SK-N-SH (cell line): ENCODE data around the gene RFX3. TPM values are rescaled to one million over a fixed set of nuclear protein-coding genes. Genes with fewer than 3 reads are reported as not detected.

Source experiments
- CTCF ChIA-PET: fragments of 300-600, 350-600 bp; formaldehyde crosslinking; extraction: SDS; loops from one replicate; lab custom pipeline; 2021; lab: Yijun Ruan, JAX
- POLR2A ChIA-PET: fragments of 350-600 bp; sonication (Branson Sonifier 250); formaldehyde crosslinking; extraction: SDS; loops from one replicate; lab custom pipeline; 2020; ENCODE audit warnings: antibody characterized with exemption, inconsistent platforms; lab: Yijun Ruan, JAX
- DNase-seq: peaks from one replicate; pipeline ENCODE4 v3.0.0; 2012
- H2AFZ ChIP-seq: fragments of 200-600 bp; sonication (generic); 2 replicates; pipeline ENCODE4 v1.8.1; 2016; ENCODE audit warnings: antibody characterized with exemption, mild to moderate bottlenecking, low read depth
- H3F3A ChIP-seq: fragments of 200-600 bp; sonication (generic); replicated peaks from 2 replicates; pipeline ENCODE3; 2016; ENCODE audit warnings: antibody characterized with exemption, mild to moderate bottlenecking; ENCODE audit not compliant: insufficient read depth
- H3K27ac ChIP-seq, 2 experiments: fragments of 200-500 bp in 1 of 2; fragments of 200-600 bp in 1 of 2; sonication (Bioruptor generic) in 1 of 2; sonication (generic), shearing (Covaris generic) in 1 of 2; 2 replicates each; pipeline versions ENCODE4 v1.5.1 to v1.6.1; 2014 to 2016; ENCODE audit warnings: low read depth in 2 of 2, inconsistent platforms in 1 of 2, low read length in 1 of 2, mild to moderate bottlenecking in 1 of 2, mixed read lengths in 1 of 2
- H3K27me3 ChIP-seq: fragments of 200-600 bp; sonication (generic), shearing (Covaris generic); 2 replicates; pipeline ENCODE4 v1.6.1; 2016; ENCODE audit warnings: mixed run types; ENCODE audit not compliant: insufficient read depth
- H3K36me3 ChIP-seq, 2 experiments: fragments of 200-500 bp in 1 of 2; fragments of 200-600 bp in 1 of 2; sonication (Bioruptor generic) in 1 of 2; sonication (generic) in 1 of 2; replicated peaks in 1 of 2; 2 replicates each; pipeline versions ENCODE3 to v1.5.1; 2014 to 2016; ENCODE audit warnings: low read length in 1 of 2, mild to moderate bottlenecking in 1 of 2; ENCODE audit not compliant: insufficient read depth in 2 of 2, control insufficient read depth in 1 of 2
- H3K4me1 ChIP-seq, 2 experiments: fragments of 200-500 bp in 1 of 2; fragments of 200-600 bp in 1 of 2; sonication (Bioruptor generic) in 1 of 2; sonication (generic), shearing (Covaris generic) in 1 of 2; 2 replicates each; pipeline versions ENCODE4 v1.5.1 to v1.6.1; 2014 to 2016; ENCODE audit warnings: low read depth in 1 of 2, low read length in 1 of 2, mixed run types in 1 of 2; ENCODE audit not compliant: insufficient read depth in 2 of 2, control insufficient read depth in 1 of 2
- H3K4me2 ChIP-seq: fragments of 200-600 bp; sonication (generic), shearing (Covaris generic); 2 replicates; pipeline ENCODE4 v1.6.1; 2017; ENCODE audit warnings: mixed run types
- H3K4me3 ChIP-seq, 2 experiments: fragments of 200-500 bp in 1 of 2; fragments of 200-600 bp in 1 of 2; sonication (Bioruptor generic) in 1 of 2; sonication (generic), shearing (Covaris generic) in 1 of 2; 2 replicates each; pipeline versions ENCODE4 v1.5.1 to v1.8.1; 2014 to 2016; ENCODE audit warnings: low read depth in 2 of 2, inconsistent platforms in 1 of 2, low read length in 1 of 2, mild to moderate bottlenecking in 1 of 2, mixed read lengths in 1 of 2, moderate library complexity in 1 of 2
- H3K79me2 ChIP-seq: fragments of 200-600 bp; sonication (generic); 2 replicates; pipeline ENCODE4 v1.8.1; 2017; ENCODE audit warnings: mild to moderate bottlenecking; ENCODE audit not compliant: insufficient read depth
- H3K9ac ChIP-seq: fragments of 200-600 bp; sonication (generic); 2 replicates; pipeline ENCODE4 v1.6.1; 2017; ENCODE audit warnings: mixed run types
- H3K9me2 ChIP-seq: fragments of 200-600 bp; sonication (generic); 2 replicates; pipeline ENCODE4 v1.6.1; 2017; ENCODE audit warnings: mixed run types
- H3K9me3 ChIP-seq: fragments of 200-600 bp; sonication (generic); 2 replicates; pipeline ENCODE4 v1.6.1; 2017; ENCODE audit warnings: mixed run types, mild to moderate bottlenecking, moderate library complexity
- H4K20me1 ChIP-seq: fragments of 200-600 bp; sonication (generic); 2 replicates; pipeline ENCODE4 v1.6.1; 2017; ENCODE audit warnings: mild to moderate bottlenecking, mixed run types; ENCODE audit not compliant: insufficient read depth
- CTCF ChIP-seq: fragments of 200-600 bp; sonication (generic); IDR thresholded peaks from 2 replicates; pipeline ENCODE4 v1.6.1; 2017; ENCODE audit warnings: antibody characterized with exemption, mild to moderate bottlenecking, moderate library complexity
- FOSL2 ChIP-seq: IDR thresholded peaks from 2 replicates; pipeline ENCODE4 v1.4.0; 2012; ENCODE audit warnings: low read depth, mild to moderate bottlenecking, moderate library complexity, borderline replicate concordance
- GABPA ChIP-seq: IDR thresholded peaks from 2 replicates; pipeline ENCODE4 v1.4.0; 2012; ENCODE audit warnings: low read depth, mild to moderate bottlenecking
- GATA2 ChIP-seq: sonication (generic); formaldehyde crosslinking; IDR thresholded peaks from 2 replicates; pipeline ENCODE4 v1.5.0; 2020; ENCODE audit warnings: mild to moderate bottlenecking, missing genetic modification reagents
- MEF2A ChIP-seq: IDR thresholded peaks from 2 replicates; pipeline ENCODE4 v1.4.0; 2012; ENCODE audit warnings: low read depth, borderline replicate concordance
- NFIC ChIP-seq: IDR thresholded peaks from 2 replicates; pipeline ENCODE4 v1.4.0; 2012; ENCODE audit warnings: borderline replicate concordance
- NRF1 ChIP-seq: IDR thresholded peaks from 2 replicates; pipeline ENCODE4 v1.6.1; 2012; ENCODE audit warnings: low read depth, mild to moderate bottlenecking, low read length
- SIN3A ChIP-seq: IDR thresholded peaks from 2 replicates; pipeline ENCODE4 v1.6.1; 2012; ENCODE audit warnings: low read depth, mild to moderate bottlenecking, low read length, moderate library complexity, borderline replicate concordance
- SMC3 ChIP-seq: IDR thresholded peaks from 2 replicates; pipeline ENCODE4 v1.6.1; 2012; ENCODE audit warnings: low read depth, low read length, improper control_type of control experiment
- TCF12 ChIP-seq: IDR thresholded peaks from 2 replicates; pipeline ENCODE4 v1.4.0; 2012
- TEAD4 ChIP-seq: IDR thresholded peaks from 2 replicates; pipeline ENCODE4 v1.4.0; 2012; ENCODE audit warnings: mild to moderate bottlenecking, borderline replicate concordance; ENCODE audit not compliant: insufficient read depth
- USF1 ChIP-seq: IDR thresholded peaks from 2 replicates; pipeline ENCODE4 v1.4.0; 2012; ENCODE audit warnings: low read depth, borderline replicate concordance
- USF2 ChIP-seq: fragments of 150-350 bp; IDR thresholded peaks from 2 replicates; pipeline ENCODE4 v1.6.1; 2017; ENCODE audit warnings: antibody characterized with exemption, low read length, low read depth, borderline replicate concordance
- YY1 ChIP-seq: IDR thresholded peaks from 2 replicates; pipeline ENCODE4 v1.4.0; 2012; ENCODE audit warnings: low read depth, mild to moderate bottlenecking
- ZBTB33 ChIP-seq: IDR thresholded peaks from 2 replicates; pipeline ENCODE4 v1.4.0; 2012; ENCODE audit warnings: low read depth, borderline replicate concordance
- WGBS: methylation state at CpG from one replicate; pipeline ENCODE4 v1.1.6; 2017; ENCODE audit warnings: low lambda C conversion rate; 5-methylcytosine and 5-hydroxymethylcytosine counted together
- polyA plus RNA-seq, 3 experiments: library from polyadenylated mRNA; depleted of rRNA; stranded (reverse); fragments of >200 nt; gene quantifications; 2 replicates each; pipeline ENCODE4 v1.2.3, GENCODE V29; 2012

RFX3 gene
- polyA plus RNA-seq, 1 of the 3 experiments (the other 2 are of a cell fraction), result 1.7 TPM

- H3K4me2 ChIP-seq, result no peak overlapping the region
- CTCF ChIA-PET, result interaction anchor here (1.3 kb wide), 2 partner anchors 9 to 18 kb away, joined by 3 to 4 read pairs; no protein-coding TSS in a partner anchor
- no peaks in the 10 kb centered on the region for H3K79me2 ChIP-seq
- H3K27me3 ChIP-seq, result no peaks in the 10 kb centered on the region
- DNase-seq, result no peak
- H3K4me1 ChIP-seq, result no peaks in the 10 kb centered on the region; a peak in 1 of 4 replicates
- H3K27ac ChIP-seq, result no peak overlapping the region
- TF ChIP-seq ZBTB33, result no peak
- TF ChIP-seq YY1, result no peak
- TF ChIP-seq GABPA, result no peak
- peak; percentile 26 for TF ChIP-seq TCF12
- no peak for TF ChIP-seq SMC3
- no peak for TF ChIP-seq GATA2 (CRISPR knock-in tag)
- TF ChIP-seq FOSL2, result peak; percentile 4; the same call in 1 of the 2 replicates
- TF ChIP-seq USF1, result peak; percentile 36; the same call in 1 of the 2 replicates
- TF ChIP-seq CTCF, result no peak
- H3F3A ChIP-seq, result no peaks in the 10 kb centered on the region
- no peaks in the 10 kb centered on the region for H3K9me2 ChIP-seq
- no peak overlapping the region for H3K9ac ChIP-seq
- no peak overlapping the region for H3K4me3 ChIP-seq
- H4K20me1 ChIP-seq, result no peaks in the 10 kb centered on the region
- POLR2A ChIA-PET, result no interaction called here
- H2AFZ ChIP-seq, result 0 out of 2 replicates have a peak overlapping the region, but pooled peaks have one; percentile 17
- 68% methylated on average over 4 of the region's 4 CpGs for WGBS
- no peaks in the 10 kb centered on the region for H3K9me3 ChIP-seq
- H3K36me3 ChIP-seq, result no peaks in the 10 kb centered on the region
These were observed 325.4 kb downstream of the RFX3 start for GRCh38 chr9:3200331-3200774.

GRCh38 chr9:3193791-3194190 is 332.0 kb downstream of the RFX3 start:
- WGBS, result 35% methylated on average over 4 of the region's 4 CpGs
- Histone ChIP-seq H3K36me3 (no peaks in the 10 kb centered on the region), H3K4me3 (no peak overlapping the region), H3K4me1 (no peaks in the 10 kb centered on the region), H4K20me1 (no peaks in the 10 kb centered on the region), H3K27me3 (0 out of 2 replicates have a peak, but pooled peaks cover under 1% of the 10 kb centered on the region), H3F3A (no peaks in the 10 kb centered on the region), H3K4me2 (no peak overlapping the region), H3K9ac (no peak overlapping the region), H3K79me2 (no peaks in the 10 kb centered on the region), H3K9me2 (no peaks in the 10 kb centered on the region), H2AFZ (no peak overlapping the region), H3K27ac (no peak overlapping the region), H3K9me3 (no peaks in the 10 kb centered on the region)
- DNase-seq, result no peak
- ChIA-PET POLR2A (no interaction called here), CTCF (no interaction called here)
- no peak for TF ChIP-seq SIN3A
- no peak for TF ChIP-seq NFIC
- no peak for TF ChIP-seq CTCF
- TF ChIP-seq TEAD4, result no peak
- TF ChIP-seq NRF1, result no peak
- no peak for TF ChIP-seq GABPA
- no peak for TF ChIP-seq USF2
- no peak for TF ChIP-seq USF1
- TF ChIP-seq MEF2A, result no peak
